Right forelimb (tissue), 1 donor: ENCODE data around the gene TNIP2.

ENCODE experiments used
- DNase-seq: peaks from one replicate; pipeline ENCODE4 v3.0.0-alpha.2; 2018

Gene TNIP2

GRCh38 chr4:2714918-2715317, 41.2 kb downstream of the TNIP2 start:
- DNase-seq, result no peak

- peak; percentile 54 for DNase-seq
Observed at GRCh38 chr4:2714061-2714770, 41.9 kb downstream of the TNIP2 start.

GRCh38 chr4:2713337-2713736, 42.8 kb downstream of the TNIP2 start:
- no peak for DNase-seq

- no peak for DNase-seq
Observed at GRCh38 chr4:2712261-2712842, 43.8 kb downstream of the TNIP2 start.

- DNase-seq, result no peak
Observed at GRCh38 chr4:2702770-2703169, 53.4 kb downstream of the TNIP2 start.

- no peak for DNase-seq
Observed at GRCh38 chr4:2702361-2702760, 53.8 kb downstream of the TNIP2 start.

- no peak for DNase-seq
Observed at GRCh38 chr4:2700031-2700430, 56.1 kb downstream of the TNIP2 start.

- no peak for DNase-seq
Observed at GRCh38 chr4:2699534-2699933, 56.6 kb downstream of the TNIP2 start.

GRCh38 chr4:2698951-2699505, 57.1 kb downstream of the TNIP2 start:
- DNase-seq, result no peak

- no peak for DNase-seq
Observed at GRCh38 chr4:2698504-2698903, 57.6 kb downstream of the TNIP2 start.

- DNase-seq, result no peak
Observed at GRCh38 chr4:2697995-2698414, 58.1 kb downstream of the TNIP2 start.

GRCh38 chr4:2696423-2696822, 59.7 kb downstream of the TNIP2 start:
- DNase-seq, result no peak

- DNase-seq, result no peak
Observed at GRCh38 chr4:2695346-2696060, 60.6 kb downstream of the TNIP2 start.

- DNase-seq, result no peak
Observed at GRCh38 chr4:2694691-2695090, 61.4 kb downstream of the TNIP2 start.

- DNase-seq, result no peak
Observed at GRCh38 chr4:2691952-2692435, 64.1 kb downstream of the TNIP2 start.
